GM12878 (cell line): Measurements from ENCODE around the gene RTN4R. TPM values are rescaled to one million over a fixed set of nuclear protein-coding genes. Genes with fewer than 3 reads are reported as not detected.
"Not testable (repeated sequence)": the region's sequence is repeated elsewhere in the genome, so short reads cannot be mapped to it uniquely, and the experiment has no call there.

ENCODE experiments used
- ATAC-seq: fragments of 200-7000 bp; cut with Tn5 transposase; 3 replicates; pipeline ENCODE4 v1.9.1; 2020; ENCODE audit warnings: mild to moderate bottlenecking, moderate library complexity
- BruUV-seq: library from RNA; stranded (reverse); fragments of 400-500 nt; replicated peaks from 2 replicates; lab custom pipeline; 2021; lab: Mats Ljungman, UMichigan
- CTCF ChIA-PET: fragments of 300-600 bp; sonication (Branson Sonifier 250); formaldehyde crosslinking; extraction: SDS; loops from one replicate; lab custom pipeline; 2021; ENCODE audit warnings: inconsistent platforms; lab: Yijun Ruan, JAX
- POLR2A ChIA-PET: fragments of 350-600 bp; formaldehyde crosslinking; extraction: SDS; loops from one replicate; lab custom pipeline; 2021; ENCODE audit warnings: inconsistent platforms; lab: Charles Lee
- RAD21 ChIA-PET: fragments of 300-600 bp; sonication (Branson Sonifier 250); formaldehyde crosslinking; loops from one replicate; lab custom pipeline; 2023; ENCODE audit warnings: antibody characterized with exemption; ENCODE audit not compliant: unreplicated experiment; lab: Charles Lee
- SMC1A ChIA-PET: fragments of 300-600 bp; sonication (Branson Sonifier 250); formaldehyde crosslinking; loops from one replicate; lab custom pipeline; 2023; ENCODE audit not compliant: unreplicated experiment, uncharacterized antibody; lab: Charles Lee
- DNase-seq: peaks from one replicate; pipeline ENCODE4 v3.0.0-alpha.2; 2011; ENCODE audit warnings: low read depth, low spot score
- FAIRE-seq: peaks from 3 replicates; lab custom pipeline; 2011; peaks lifted over from hg19 to GRCh38; lab: Jason Lieb, UNC
- H2AFZ ChIP-seq: 2 replicates; pipeline ENCODE4 v1.6.0; 2011; ENCODE audit warnings: low read depth, low read length, control low read depth; ENCODE audit not compliant: control insufficient read depth
- H3K27ac ChIP-seq: 2 replicates; pipeline ENCODE4 v1.5.1; 2011; ENCODE audit warnings: control low read depth; ENCODE audit not compliant: control insufficient read depth, insufficient read depth
- H3K27me3 ChIP-seq, 2 experiments: replicated peaks in 1 of 2; 2 replicates each; pipeline versions ENCODE4 v1.6.0 to v1.6.1; 2011; ENCODE audit warnings: low read length in 1 of 2; ENCODE audit not compliant: control insufficient read depth in 2 of 2, insufficient read depth in 2 of 2
- H3K36me3 ChIP-seq, 2 experiments: 2 replicates each; pipeline ENCODE4 v1.5.1; 2011; ENCODE audit warnings: low read length in 1 of 2; ENCODE audit not compliant: control insufficient read depth in 2 of 2, insufficient read depth in 2 of 2
- H3K4me1 ChIP-seq: 2 replicates; pipeline ENCODE4 v1.6.1; 2011; ENCODE audit warnings: mild to moderate bottlenecking, low read length, moderate library complexity, mixed read lengths; ENCODE audit not compliant: control insufficient read depth, insufficient read depth
- H3K4me2 ChIP-seq: 2 replicates; pipeline ENCODE4 v1.6.0; 2011; ENCODE audit warnings: control low read depth; ENCODE audit not compliant: control insufficient read depth, insufficient read depth
- H3K4me3 ChIP-seq: fragments of 200-600 bp; sonication (generic); 2 replicates; pipeline ENCODE4 v1.5.1; 2016
- H3K79me2 ChIP-seq: 2 replicates; pipeline ENCODE4 v1.6.0; 2011; ENCODE audit warnings: low read length; ENCODE audit not compliant: control insufficient read depth, insufficient read depth
- H3K9ac ChIP-seq: 2 replicates; pipeline ENCODE4 v1.8.0; 2011; ENCODE audit warnings: low read length, control low read depth, mixed read lengths; ENCODE audit not compliant: control insufficient read depth, insufficient read depth
- H3K9me3 ChIP-seq: replicated peaks from 3 replicates; pipeline ENCODE4 v1.5.1; 2011; ENCODE audit warnings: mild to moderate bottlenecking, low read length; ENCODE audit not compliant: control insufficient read depth, insufficient read depth
- H4K20me1 ChIP-seq: 2 replicates; pipeline ENCODE4 v1.6.0; 2011; ENCODE audit not compliant: control insufficient read depth, insufficient read depth
- CREB1 ChIP-seq: IDR thresholded peaks from 2 replicates; pipeline ENCODE4 v1.6.1; 2012; ENCODE audit warnings: low read depth, mild to moderate bottlenecking, inconsistent platforms
- EZH2 ChIP-seq: IDR thresholded peaks from 2 replicates; pipeline ENCODE4 v1.6.1; 2012; ENCODE audit warnings: low read depth, mild to moderate bottlenecking, control low read depth, inconsistent platforms, low read length, borderline replicate concordance; ENCODE audit not compliant: control insufficient read depth
- IKZF2 ChIP-seq, 2 experiments: fragments of 450-650 bp; IDR thresholded peaks; 2 replicates each; pipeline ENCODE4 v1.6.1; 2017; ENCODE audit warnings: mild to moderate bottlenecking in 2 of 2, moderate library complexity in 2 of 2
- POU2F2 ChIP-seq: IDR thresholded peaks from 3 replicates; pipeline ENCODE4 v1.6.1; 2011; ENCODE audit warnings: low read depth, mild to moderate bottlenecking, low read length, borderline replicate concordance
- RAD51 ChIP-seq: fragments of 450-650 bp; IDR thresholded peaks from 2 replicates; pipeline ENCODE4 v1.6.1; 2016; ENCODE audit warnings: moderate library complexity, mild to moderate bottlenecking, inconsistent platforms
- SPI1 ChIP-seq: IDR thresholded peaks from 2 replicates; pipeline ENCODE4 v1.6.1; 2011; ENCODE audit warnings: low read depth, mild to moderate bottlenecking, low read length, moderate library complexity, borderline replicate concordance; ENCODE audit not compliant: insufficient read depth
- SUZ12 ChIP-seq: fragments of 200-600 bp; sonication (generic); IDR thresholded peaks from one replicate; pipeline ENCODE4 v1.6.1; 2018; ENCODE audit warnings: antibody characterized with exemption, mild to moderate bottlenecking; ENCODE audit not compliant: unreplicated experiment
- ZNF384 ChIP-seq: IDR thresholded peaks from 2 replicates; pipeline ENCODE4 v1.6.1; 2012; ENCODE audit warnings: low read depth, mild to moderate bottlenecking, low read length, improper control_type of control experiment, borderline replicate concordance
- WGBS: methylation state at CpG from one replicate; pipeline ENCODE4 v1.1.6; 2016; ENCODE audit warnings: low lambda C conversion rate; ENCODE audit not compliant: insufficient replicate concordance, insufficient coverage; ENCODE audit errors: missing lambda C conversion rate; 5-methylcytosine and 5-hydroxymethylcytosine counted together
- in situ Hi-C: fragments of 300-500 bp; cut with MboI; formaldehyde crosslinking; loops from 9 replicates; pipeline ENCODE4 v1.14.3; 2018; ENCODE audit warnings: mixed read lengths
- intact Hi-C: fragments of 100-400 bp; cut with micrococcal nuclease; formaldehyde crosslinking; loops from one replicate; pipeline ENCODE4 v1.14.2; 2022; ENCODE audit not compliant: unreplicated experiment
- polyA plus RNA-seq, 11 experiments: library from polyadenylated mRNA; depleted of rRNA in 4 of 11; unstranded in 6 of 11; stranded (reverse) in 5 of 11; fragments of >200 nt; fragmentation: Nextera tagmentation in 4 of 11; fragmentation: Illumina TruSeq in 1 of 11; extraction: Ambion mirVana in 4 of 11; extraction: Trizol in 1 of 11; gene quantifications; 1 replicate in 1 of 11; 2 replicates in 10 of 11; pipeline versions ENCODE4 v1.2.1 to v1.2.3, GENCODE V29; 2011 to 2016; ENCODE audit warnings: inconsistent platforms in 2 of 11, missing spikeins in 2 of 11, low read depth in 1 of 11
- total RNA-seq, 4 experiments: library from RNA; depleted of rRNA in 3 of 4; stranded (reverse); fragments of >200 nt in 3 of 4; fragmentation: Illumina TruSeq in 1 of 4; extraction: Trizol in 1 of 4; gene quantifications; 2 replicates each; pipeline versions ENCODE4 v1.2.1 to v1.2.3, GENCODE V29; 2013 to 2021

RTN4R gene
- total and polyA plus RNA-seq, 10 of the 15 experiments (the other 5 are each of a cell fraction or from before 2014, with no cell fraction given) = 0.03 to 1.0 (median 0.60) TPM; not detected in 2

GRCh38 chr22:20281473-20281872 is 13.4 kb upstream of the RTN4R start:
- H3K4me3 ChIP-seq, H3K9ac ChIP-seq, DNase-seq, H3K4me1 ChIP-seq, POLR2A ChIA-PET, H3K27me3 ChIP-seq, FAIRE-seq, BruUV-seq, H3K4me2 ChIP-seq, RAD21 ChIA-PET, SMC1A ChIA-PET, in situ Hi-C loops, H3K27ac ChIP-seq, H3K9me3 ChIP-seq, ATAC-seq, H3K79me2 ChIP-seq, H4K20me1 ChIP-seq, H2AFZ ChIP-seq, intact Hi-C loops, H3K36me3 ChIP-seq: not testable (repeated sequence)
- CTCF ChIA-PET = interaction anchor here (0.6 kb wide), 1 partner anchor 68 kb away, joined by 3 read pairs; no protein-coding TSS in a partner anchor
- 18% methylated on average over 9 of the region's 9 CpGs for WGBS

GRCh38 chr22:20280866-20281265 is 12.7 kb upstream of the RTN4R start:
- ChIA-PET CTCF (no interaction called here), RAD21 (no interaction called here), POLR2A (no interaction called here), SMC1A (no interaction called here)
- Histone ChIP-seq H3K4me3 (no peak overlapping the region), H3K9ac (no peak overlapping the region), H3K9me3 (no peaks in the 10 kb centered on the region), H3K4me1 (no peaks in the 10 kb centered on the region), H4K20me1 (no peaks in the 10 kb centered on the region), H3K27ac (no peak overlapping the region), H3K36me3 (no peaks in the 10 kb centered on the region), H3K27me3 (no peaks in the 10 kb centered on the region), H3K4me2 (no peak overlapping the region), H2AFZ (no peak overlapping the region), H3K79me2 (no peaks in the 10 kb centered on the region)
- in situ Hi-C loops (no loop called here), intact Hi-C loops (no loop called here)
- FAIRE-seq (no peak), ATAC-seq (no peak), DNase-seq (no peak)
- 56% methylated on average over 12 of the region's 12 CpGs for WGBS
- no peak for TF ChIP-seq SPI1
- no peak for TF ChIP-seq CREB1
- TF ChIP-seq POU2F2 = no peak
- TF ChIP-seq ZNF384 = no peak
- no peak for TF ChIP-seq IKZF2 (IDR thresholded peaks at IDR 0.05)
- no peak for TF ChIP-seq SUZ12
- TF ChIP-seq RAD51 = no peak
- TF ChIP-seq EZH2 = no peak
- no TSS peak for BruUV-seq

GRCh38 chr22:20280163-20280562 is 12.0 kb upstream of the RTN4R start:
- H3K4me1 ChIP-seq, SMC1A ChIA-PET, H3K9ac ChIP-seq, RAD21 ChIA-PET, BruUV-seq, in situ Hi-C loops, H2AFZ ChIP-seq, H3K9me3 ChIP-seq, H3K4me3 ChIP-seq, CTCF ChIA-PET, H4K20me1 ChIP-seq, H3K27ac ChIP-seq, FAIRE-seq, H3K4me2 ChIP-seq, H3K27me3 ChIP-seq, POLR2A ChIA-PET, H3K36me3 ChIP-seq, ATAC-seq, DNase-seq, H3K79me2 ChIP-seq, intact Hi-C loops: not testable (repeated sequence)
- 39% methylated on average over 3 of the region's 21 CpGs for WGBS
